Activated naive CD4-positive, alpha-beta T cell treated with anti-CD3 and anti-CD28 coated beads, Interleukin-2, amount 10 ng/mL, durations not matched to agents 7 days and 5 days (primary cell): Measurements from ENCODE around the gene ZHX3.
A peak's percentile ranks its signal among the peaks of the same experiment; 100 is the strongest.

Source experiments
- CTCF ChIA-PET: fragments of 350-600 bp; sonication (Branson Sonifier 250); formaldehyde crosslinking; loops from one replicate; lab custom pipeline; 2021; ENCODE audit warnings: antibody characterized with exemption; lab: Charles Lee
- DNase-seq: peaks from one replicate; pipeline ENCODE4 v3.0.0-alpha.2; 2020
- H3K27ac Mint-ChIP-seq: one replicate; pipeline ENCODE4 v1.8.0; 2021; ENCODE audit warnings: mild to moderate bottlenecking, moderate library complexity, mixed read lengths
- H3K27me3 Mint-ChIP-seq: one replicate; pipeline ENCODE4 v1.8.0; 2021; ENCODE audit warnings: mild to moderate bottlenecking, mixed read lengths
- H3K36me3 Mint-ChIP-seq: one replicate; pipeline ENCODE4 v1.8.0; 2021; ENCODE audit warnings: mixed read lengths
- H3K4me1 Mint-ChIP-seq: one replicate; pipeline ENCODE4 v1.8.0; 2021; ENCODE audit warnings: mixed read lengths
- H3K4me3 Mint-ChIP-seq: one replicate; pipeline ENCODE4 v1.8.0; 2021; ENCODE audit warnings: mild to moderate bottlenecking, moderate library complexity, mixed read lengths
- H3K9me3 Mint-ChIP-seq: one replicate; pipeline ENCODE4 v1.8.0; 2021; ENCODE audit warnings: mixed read lengths

The ZHX3 gene, protein sequence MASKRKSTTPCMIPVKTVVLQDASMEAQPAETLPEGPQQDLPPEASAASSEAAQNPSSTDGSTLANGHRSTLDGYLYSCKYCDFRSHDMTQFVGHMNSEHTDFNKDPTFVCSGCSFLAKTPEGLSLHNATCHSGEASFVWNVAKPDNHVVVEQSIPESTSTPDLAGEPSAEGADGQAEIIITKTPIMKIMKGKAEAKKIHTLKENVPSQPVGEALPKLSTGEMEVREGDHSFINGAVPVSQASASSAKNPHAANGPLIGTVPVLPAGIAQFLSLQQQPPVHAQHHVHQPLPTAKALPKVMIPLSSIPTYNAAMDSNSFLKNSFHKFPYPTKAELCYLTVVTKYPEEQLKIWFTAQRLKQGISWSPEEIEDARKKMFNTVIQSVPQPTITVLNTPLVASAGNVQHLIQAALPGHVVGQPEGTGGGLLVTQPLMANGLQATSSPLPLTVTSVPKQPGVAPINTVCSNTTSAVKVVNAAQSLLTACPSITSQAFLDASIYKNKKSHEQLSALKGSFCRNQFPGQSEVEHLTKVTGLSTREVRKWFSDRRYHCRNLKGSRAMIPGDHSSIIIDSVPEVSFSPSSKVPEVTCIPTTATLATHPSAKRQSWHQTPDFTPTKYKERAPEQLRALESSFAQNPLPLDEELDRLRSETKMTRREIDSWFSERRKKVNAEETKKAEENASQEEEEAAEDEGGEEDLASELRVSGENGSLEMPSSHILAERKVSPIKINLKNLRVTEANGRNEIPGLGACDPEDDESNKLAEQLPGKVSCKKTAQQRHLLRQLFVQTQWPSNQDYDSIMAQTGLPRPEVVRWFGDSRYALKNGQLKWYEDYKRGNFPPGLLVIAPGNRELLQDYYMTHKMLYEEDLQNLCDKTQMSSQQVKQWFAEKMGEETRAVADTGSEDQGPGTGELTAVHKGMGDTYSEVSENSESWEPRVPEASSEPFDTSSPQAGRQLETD

DNA sequence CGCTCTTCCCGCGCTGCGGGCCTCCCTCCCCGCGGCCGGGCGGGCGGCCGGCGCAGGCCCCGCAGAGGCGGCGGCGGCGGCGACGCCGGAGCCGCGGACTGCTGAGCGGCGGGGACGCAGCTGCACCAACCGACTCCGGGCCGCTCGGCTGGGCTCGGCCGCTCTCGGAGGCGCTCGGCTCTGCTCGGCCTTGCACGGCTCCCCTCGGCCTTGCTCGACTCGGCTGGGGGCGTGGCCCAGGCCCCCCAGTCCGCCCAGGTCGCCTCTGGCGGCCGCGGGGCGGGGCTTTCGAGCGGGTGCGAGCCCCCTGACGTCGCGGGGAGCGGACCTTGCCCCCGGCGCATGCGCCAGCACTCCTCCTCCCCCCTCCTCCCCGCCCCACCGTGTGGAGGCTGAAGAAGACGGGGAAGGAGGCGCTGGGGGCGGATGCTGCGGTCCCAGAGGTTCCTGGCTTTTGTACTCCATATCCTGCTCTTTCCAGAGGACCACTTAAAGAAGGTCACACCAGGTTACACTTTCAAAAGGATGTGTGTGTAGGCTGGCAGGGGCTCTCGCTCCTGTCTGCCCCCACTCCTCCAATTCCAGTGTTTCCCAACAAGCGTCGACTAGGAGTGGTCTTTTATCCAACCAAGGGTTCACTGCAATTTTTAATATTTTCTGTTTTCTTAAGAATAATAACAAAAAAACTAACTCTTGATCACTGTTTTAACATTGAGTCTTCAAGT, at the start of gene ZHX3:
Gene ZHX3, minus strand, starts transcription at position 186 of the 725 bp plus-strand sequence. CDS start 112,815 bp downstream, outside the sequence.
- H3K36me3 Mint-ChIP-seq = no peaks in the 10 kb centered on the region
- peak within 1 kb of the TSS; percentile 83 for H3K27ac Mint-ChIP-seq
- CTCF ChIA-PET = interaction anchor here (0.8 kb wide), 1 partner anchor 11 kb away, joined by 3 read pairs; no protein-coding TSS in a partner anchor
- peak within 1 kb of the TSS; percentile 73 for H3K4me3 Mint-ChIP-seq
- peaks cover 28% of the 10 kb centered on the region for H3K4me1 Mint-ChIP-seq
- DNase-seq = peak; percentile 96
- no peaks in the 10 kb centered on the region for H3K9me3 Mint-ChIP-seq
- H3K27me3 Mint-ChIP-seq = peaks cover 18% of the 10 kb centered on the region

DNA sequence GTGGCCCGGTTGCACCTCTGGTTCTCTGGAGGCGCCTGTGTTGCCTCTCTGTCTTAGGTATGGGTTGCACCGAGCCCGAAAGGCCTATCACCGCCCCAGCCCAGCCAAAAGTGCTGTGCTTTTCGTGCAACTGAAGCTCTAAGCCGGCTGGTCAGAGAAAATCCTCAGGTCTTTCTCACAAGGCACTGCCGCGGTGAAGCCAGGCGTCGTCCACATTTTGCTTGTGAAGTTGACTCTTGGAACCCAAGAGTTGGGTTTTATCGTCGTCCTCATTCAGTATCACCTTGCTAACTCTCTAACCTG, 49.8 kb upstream of the ZHX3 start:
- H3K27ac Mint-ChIP-seq = no peak overlapping the region

DNA sequence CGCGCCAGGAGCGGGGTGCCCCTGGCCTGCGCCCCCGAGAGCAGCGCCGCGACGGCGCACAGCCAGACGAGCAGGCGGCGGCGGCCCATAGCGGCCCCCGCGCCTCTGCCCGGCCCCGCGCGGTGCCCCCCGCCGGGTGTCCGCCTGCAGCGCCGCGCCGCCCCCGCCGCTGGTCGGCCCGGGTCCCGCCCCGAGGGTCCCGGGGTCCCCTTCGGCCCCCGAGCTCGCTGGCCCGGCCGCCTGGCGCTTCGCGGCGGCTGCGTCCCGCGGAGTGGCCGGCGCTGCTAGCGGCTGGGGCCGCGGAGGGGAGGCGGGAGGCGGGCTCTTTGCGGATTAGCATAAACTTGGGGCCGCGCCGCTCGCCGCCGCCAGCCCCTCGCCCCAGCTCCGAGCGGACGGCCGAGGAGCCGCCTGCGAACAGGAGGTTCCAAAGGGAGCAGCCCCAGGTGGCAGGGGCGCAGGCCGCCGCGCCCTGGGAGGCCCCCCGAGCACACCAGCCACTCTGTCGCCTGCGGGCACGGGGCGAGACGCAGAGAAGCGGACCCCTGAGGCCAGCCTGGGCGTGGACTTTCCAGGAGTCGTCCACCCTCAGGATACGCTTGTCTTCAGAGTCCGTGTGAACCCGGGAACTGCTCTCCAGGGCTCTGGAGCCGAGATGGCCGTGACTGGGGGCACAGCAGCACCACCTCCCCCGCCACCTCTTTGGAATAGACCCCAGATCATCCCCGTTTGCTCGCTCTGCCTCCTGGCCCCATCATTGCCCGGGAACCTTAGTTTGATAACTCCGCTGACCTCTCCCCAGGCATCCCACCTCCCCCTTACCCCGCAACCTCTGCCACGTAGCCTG, 49.2 kb upstream of the ZHX3 start, which contains the start of gene EMILIN3:
Gene EMILIN3, minus strand, starts transcription at position 273 of the 847 bp plus-strand sequence. Its CDS starts 184 bp downstream, at position 89.
- H3K36me3 Mint-ChIP-seq = no peaks in the 10 kb centered on the region
- peak within 1 kb of the TSS; percentile 38 for H3K4me3 Mint-ChIP-seq

More for the DNA sequence above, 49.8 kb upstream of the ZHX3 start:
- CTCF ChIA-PET = no interaction called here
- peak overlapping the region; percentile 38 for H3K4me3 Mint-ChIP-seq
- peaks cover 5% of the 10 kb centered on the region for H3K9me3 Mint-ChIP-seq
- DNase-seq = no peak
- no peaks in the 10 kb centered on the region for H3K36me3 Mint-ChIP-seq
- H3K27me3 Mint-ChIP-seq = peaks cover 60% of the 10 kb centered on the region
- H3K4me1 Mint-ChIP-seq = peaks cover 5% of the 10 kb centered on the region

DNA sequence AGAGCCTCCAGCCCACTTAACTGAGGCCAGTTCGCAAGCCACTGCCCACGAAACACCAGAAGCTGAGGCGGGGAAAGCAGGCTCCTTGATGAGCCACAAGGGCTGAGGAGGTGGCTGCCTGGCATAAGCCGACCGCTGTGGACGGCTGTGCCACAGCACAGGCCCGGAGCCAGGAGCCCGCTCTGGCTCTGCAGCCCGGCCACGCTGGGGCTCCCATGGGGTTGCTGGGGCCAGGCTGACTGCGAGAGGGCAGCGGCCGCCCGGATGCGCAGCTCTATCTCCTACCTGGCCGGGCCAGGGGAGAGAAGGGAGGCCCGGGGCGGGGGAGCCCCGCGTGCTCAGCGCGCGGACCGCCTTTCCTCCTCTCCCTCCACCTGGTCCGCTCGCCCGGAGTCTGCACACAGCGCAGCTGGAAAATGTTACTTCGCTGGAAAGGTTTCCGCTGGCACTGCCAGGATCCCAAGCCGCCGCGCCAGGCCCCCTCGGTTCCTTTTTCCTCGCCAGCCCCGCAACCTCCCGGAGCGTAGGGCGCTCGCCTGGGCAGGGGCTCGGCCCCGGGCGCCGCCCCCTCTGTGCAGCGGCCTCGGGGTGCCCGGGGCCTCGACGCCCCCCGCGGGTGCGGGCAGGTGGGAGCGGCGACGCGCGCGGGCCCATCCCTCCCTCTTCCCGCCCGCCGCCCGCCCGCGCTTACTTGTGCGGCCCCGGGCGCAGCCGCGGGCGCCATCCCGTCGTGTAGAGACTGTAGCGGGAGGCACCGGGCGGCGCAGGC, 48.4 kb upstream of the ZHX3 start:
- Mint-ChIP-seq H3K4me3 (no peak overlapping the region), H3K9me3 (no peaks in the 10 kb centered on the region), H3K27ac (no peak overlapping the region), H3K27me3 (peaks cover 56% of the 10 kb centered on the region), H3K4me1 (peaks cover 5% of the 10 kb centered on the region), H3K36me3 (no peaks in the 10 kb centered on the region)
- no peak for DNase-seq
- CTCF ChIA-PET = no interaction called here

More for the DNA sequence above, 49.2 kb upstream of the ZHX3 start, which contains the start of gene EMILIN3:
- DNase-seq = no peak
- peaks cover 5% of the 10 kb centered on the region for H3K9me3 Mint-ChIP-seq
- H3K4me1 Mint-ChIP-seq = peaks cover 5% of the 10 kb centered on the region
- CTCF ChIA-PET = no interaction called here
- H3K27ac Mint-ChIP-seq = no peak within 1 kb of the TSS
- H3K27me3 Mint-ChIP-seq = peaks cover 60% of the 10 kb centered on the region

DNA sequence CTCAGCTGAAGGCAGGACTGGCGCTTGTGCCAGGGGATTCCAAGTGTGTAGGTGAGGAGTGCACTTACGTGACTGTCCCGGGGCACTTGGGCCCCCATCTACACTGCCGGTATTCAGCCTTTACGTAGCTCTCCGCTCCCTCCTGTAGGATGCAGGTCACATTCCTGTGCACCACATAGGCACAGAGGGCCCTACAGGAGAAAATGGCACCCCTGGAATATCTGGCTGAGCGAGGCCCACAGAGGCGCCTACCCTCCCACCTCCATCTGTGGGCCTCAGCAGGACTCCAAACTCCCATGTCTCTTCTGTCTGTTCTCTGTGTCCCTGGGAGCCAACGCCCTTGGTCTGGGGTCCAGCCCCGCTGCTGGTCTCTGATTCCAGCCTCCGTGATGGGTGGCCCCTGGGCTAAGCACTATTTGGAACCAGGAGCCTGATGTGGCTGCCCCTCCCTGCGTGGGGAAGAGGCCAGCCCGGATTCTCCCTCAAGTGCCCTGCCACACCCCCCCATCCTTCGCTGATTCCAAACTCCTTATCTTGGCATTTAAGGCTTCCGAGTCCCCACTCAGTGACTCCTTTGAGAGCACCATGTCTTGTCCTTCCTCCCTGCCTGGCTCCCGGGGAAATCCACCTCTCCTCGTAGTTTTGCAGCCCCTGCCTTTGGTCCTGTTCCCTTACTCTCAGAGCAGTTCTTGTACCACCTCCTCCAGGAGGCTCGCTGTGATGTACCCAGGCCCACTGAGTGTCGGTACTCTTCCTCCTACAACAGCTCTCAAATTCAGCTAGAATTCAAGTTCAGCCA, 47.6 kb upstream of the ZHX3 start:
- H3K27me3 Mint-ChIP-seq = peaks cover 52% of the 10 kb centered on the region
- no peak overlapping the region for H3K4me3 Mint-ChIP-seq

DNA sequence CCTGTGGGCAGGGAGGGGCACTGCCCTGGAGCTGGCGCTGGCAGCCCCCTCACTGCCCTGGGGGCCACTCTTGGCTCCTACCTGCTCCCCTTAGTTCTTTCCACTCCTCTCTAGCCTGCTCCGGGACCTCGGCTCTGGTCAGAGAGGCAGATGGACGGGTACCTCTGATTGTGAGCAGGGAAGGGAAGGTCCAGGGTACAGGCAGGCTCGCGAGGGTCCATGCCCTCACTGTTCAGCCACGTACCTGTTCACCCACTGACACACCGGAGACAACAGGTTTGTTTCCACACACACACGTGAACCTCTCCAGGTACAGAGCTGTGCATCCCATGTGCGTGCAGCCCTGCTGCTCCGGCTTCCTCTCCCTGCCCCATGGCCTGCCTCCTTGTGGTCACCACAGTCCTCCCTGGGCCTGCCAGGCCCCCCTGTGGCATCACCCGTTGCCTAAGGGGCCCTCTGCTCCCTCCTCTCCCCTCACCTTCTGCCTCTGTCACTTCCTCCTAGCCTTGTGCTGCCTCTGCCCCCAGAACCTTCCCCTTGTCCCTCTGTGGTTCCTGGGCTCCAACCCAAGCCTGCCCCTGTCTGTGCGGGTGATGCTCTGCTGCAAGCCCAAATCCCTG, 46.8 kb upstream of the ZHX3 start:
- H3K27ac Mint-ChIP-seq = no peak overlapping the region
- DNase-seq = no peak
- H3K36me3 Mint-ChIP-seq = no peaks in the 10 kb centered on the region
- no peak overlapping the region for H3K4me3 Mint-ChIP-seq
- peaks cover 44% of the 10 kb centered on the region for H3K27me3 Mint-ChIP-seq
- peaks cover 5% of the 10 kb centered on the region for H3K4me1 Mint-ChIP-seq
- CTCF ChIA-PET = no interaction called here
- no peaks in the 10 kb centered on the region for H3K9me3 Mint-ChIP-seq

More for the DNA sequence above, 47.6 kb upstream of the ZHX3 start:
- Mint-ChIP-seq H3K36me3 (no peaks in the 10 kb centered on the region), H3K27ac (no peak overlapping the region), H3K4me1 (peaks cover 5% of the 10 kb centered on the region), H3K9me3 (no peaks in the 10 kb centered on the region)
- CTCF ChIA-PET = no interaction called here
- DNase-seq = no peak

DNA sequence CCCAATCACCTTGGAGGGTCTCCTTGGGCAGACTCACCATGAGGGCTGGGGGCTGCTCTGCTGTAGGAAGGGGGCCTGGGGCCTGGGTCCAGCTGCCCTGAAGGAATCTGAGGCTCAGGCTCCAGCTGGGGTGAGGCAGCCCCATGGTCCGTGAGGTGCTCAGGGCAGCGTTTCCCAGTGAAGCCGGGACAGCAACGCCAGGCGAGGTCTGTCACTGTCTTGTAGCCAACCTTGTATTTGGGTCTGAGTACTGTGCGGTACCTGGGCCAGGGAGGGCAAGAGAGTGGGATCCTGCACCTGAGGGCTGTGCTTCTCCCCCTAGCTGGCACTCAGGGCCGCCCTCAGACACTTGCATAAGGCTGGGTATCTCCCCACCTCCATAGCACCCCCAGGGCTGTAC, 46.1 kb upstream of the ZHX3 start:
- Mint-ChIP-seq H3K27me3 (peaks cover 36% of the 10 kb centered on the region), H3K4me1 (peaks cover 5% of the 10 kb centered on the region), H3K4me3 (no peak overlapping the region), H3K27ac (no peak overlapping the region), H3K36me3 (no peaks in the 10 kb centered on the region), H3K9me3 (no peaks in the 10 kb centered on the region)
- CTCF ChIA-PET = no interaction called here
- no peak for DNase-seq

DNA sequence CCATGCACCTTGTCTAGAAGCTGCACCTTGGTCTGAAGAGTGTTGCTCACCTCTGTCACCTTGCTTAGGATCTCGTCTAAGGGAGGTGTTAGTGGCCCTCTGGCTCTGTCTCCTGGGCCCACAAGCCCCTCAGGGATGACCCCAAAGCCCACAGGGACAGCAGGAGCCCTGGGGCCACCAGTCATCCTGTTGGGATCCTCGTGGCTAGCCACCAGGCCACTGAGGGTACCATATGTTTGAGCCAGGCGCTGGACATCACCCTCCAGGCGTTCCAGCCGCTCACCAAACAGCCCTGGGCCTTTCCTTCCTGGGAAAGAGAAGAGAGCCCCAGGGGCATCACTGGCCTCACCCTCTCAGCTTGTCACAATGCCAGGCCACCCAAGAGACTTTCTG, 45.2 kb upstream of the ZHX3 start:
- Mint-ChIP-seq H3K27ac (no peak overlapping the region), H3K36me3 (no peaks in the 10 kb centered on the region), H3K4me3 (no peak overlapping the region), H3K27me3 (peaks cover 30% of the 10 kb centered on the region), H3K9me3 (no peaks in the 10 kb centered on the region), H3K4me1 (peaks cover 5% of the 10 kb centered on the region)
- no peak for DNase-seq
- CTCF ChIA-PET = interaction anchor here (1.3 kb wide), 1 partner anchor 48 kb away, joined by 5 read pairs; no protein-coding TSS in a partner anchor

DNA sequence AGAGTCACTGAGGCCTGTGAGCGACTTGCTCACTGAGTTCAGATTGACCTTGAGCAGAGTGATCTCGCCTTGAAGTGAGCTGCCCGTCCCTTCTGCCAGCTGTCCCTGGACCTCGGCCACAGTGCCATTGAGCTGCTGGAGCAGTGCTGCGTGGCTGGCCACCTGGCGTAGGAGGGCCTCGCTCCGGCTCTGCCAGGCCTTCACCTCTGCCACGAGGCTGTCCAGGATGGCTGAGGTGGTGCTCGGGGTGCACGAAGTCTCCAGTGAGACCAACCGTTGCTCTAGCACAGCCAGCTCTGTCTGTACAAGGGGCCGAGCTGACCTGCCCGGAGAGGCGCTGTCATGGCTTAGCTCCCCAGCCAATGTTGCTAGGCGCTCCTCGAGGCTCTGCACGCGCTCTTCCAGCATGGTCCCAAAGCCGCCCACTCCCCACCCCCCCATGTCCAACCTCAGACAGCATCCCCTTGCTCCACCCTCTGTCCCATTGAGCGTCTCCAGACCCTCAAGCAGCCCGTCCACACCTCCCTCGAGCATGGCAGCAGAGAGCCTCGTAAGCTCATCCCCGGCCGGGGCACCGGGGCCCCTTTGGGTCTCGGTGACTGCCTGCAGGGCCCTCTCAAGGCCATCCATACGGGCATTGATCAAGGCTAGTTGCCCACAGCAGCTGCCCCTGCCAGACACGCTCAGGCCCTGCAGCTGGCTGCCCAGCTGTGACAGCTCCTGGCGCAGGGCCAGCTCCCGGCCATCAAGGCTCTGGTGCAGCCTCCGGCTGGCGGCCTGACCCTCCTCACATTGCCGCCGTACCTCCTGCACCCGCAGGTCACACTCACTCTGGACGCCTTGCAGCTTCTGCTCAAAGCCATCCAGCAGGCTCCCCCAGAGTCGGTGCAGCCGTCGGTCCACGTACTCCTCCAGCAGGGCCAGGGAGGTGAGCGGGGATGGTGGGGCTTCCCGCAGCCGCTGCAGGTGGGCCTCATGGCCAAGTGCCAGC, 44.5 kb upstream of the ZHX3 start:
- DNase-seq = no peak
- no peaks in the 10 kb centered on the region for H3K4me1 Mint-ChIP-seq
- H3K27me3 Mint-ChIP-seq = peaks cover 23% of the 10 kb centered on the region
- no peak overlapping the region for H3K27ac Mint-ChIP-seq
- no peak overlapping the region for H3K4me3 Mint-ChIP-seq
- H3K9me3 Mint-ChIP-seq = no peaks in the 10 kb centered on the region
- CTCF ChIA-PET = interaction anchor here (1.3 kb wide), 1 partner anchor 49 kb away, joined by 5 read pairs; no protein-coding TSS in a partner anchor
- H3K36me3 Mint-ChIP-seq = no peaks in the 10 kb centered on the region

DNA sequence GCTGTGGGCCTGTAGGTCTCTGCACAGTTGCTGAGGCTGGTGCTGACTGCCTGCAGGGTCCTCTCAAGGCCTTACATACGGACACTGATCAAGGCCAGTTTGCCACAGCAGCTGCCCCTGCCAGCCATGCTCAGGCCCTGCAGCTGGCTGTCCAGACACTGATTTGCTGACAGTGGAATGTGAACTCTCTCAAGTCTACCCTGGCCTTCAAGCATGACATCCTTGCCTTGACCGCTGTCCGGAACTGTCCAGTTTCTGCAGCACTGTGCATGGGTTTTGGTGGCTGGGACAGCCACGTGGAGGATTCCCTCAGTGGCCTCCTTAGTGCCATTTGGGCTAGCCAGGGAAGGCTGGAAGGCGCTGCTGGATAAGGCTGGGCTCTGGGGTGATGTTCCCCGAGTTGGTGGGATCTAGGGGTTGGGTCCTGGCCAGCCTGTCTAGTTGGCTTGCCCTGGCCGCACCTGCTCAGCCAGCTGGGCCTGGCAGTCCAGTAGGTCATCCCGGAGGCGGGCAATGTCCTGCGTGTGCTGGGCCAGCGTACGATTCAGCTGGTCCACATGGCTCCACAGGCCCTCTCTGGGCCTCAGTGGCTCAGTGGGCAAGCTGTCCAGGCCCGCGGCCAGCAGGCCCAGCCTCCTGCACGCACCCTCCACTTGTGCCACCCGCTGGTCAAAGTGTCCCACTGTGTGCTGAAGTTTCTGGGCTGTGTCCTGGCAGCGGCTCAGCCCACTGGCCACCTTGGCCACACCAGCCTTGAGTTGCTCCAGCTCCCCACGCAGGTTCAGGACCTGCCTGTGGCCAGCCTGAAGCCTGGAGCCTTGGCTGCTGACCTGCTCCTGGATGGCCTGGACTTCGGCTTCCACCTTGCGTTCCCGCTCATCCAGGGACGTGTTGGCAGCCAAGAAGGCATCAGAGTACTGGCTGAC, 43.6 kb upstream of the ZHX3 start:
- Mint-ChIP-seq H3K27me3 (peaks cover 18% of the 10 kb centered on the region), H3K4me3 (no peak overlapping the region), H3K9me3 (no peaks in the 10 kb centered on the region), H3K27ac (no peak overlapping the region), H3K4me1 (no peaks in the 10 kb centered on the region), H3K36me3 (no peaks in the 10 kb centered on the region)
- CTCF ChIA-PET = no interaction called here
- DNase-seq = no peak
